ENCODE results near the gene ZFP90. TPM values are rescaled to one million over a fixed set of nuclear protein-coding genes. Genes with fewer than 3 reads are reported as not detected.

Gene ZFP90
- total RNA-seq, 1 experiment from 2014 or later, result 12.8 TPM

GRCh38 chr16:68499006-68499405 is 40.1 kb upstream of the ZFP90 start:
- H2BK120ac ChIP-seq (ENCODE audit: low read depth, low read length, poor library complexity, severe bottlenecking), result no peak overlapping the region
- H3K36me3 Mint-ChIP-seq (ENCODE audit: insufficient read depth in 1 of 3, low read depth in 3 of 3), result peaks cover 0 to 8% (median 3%) of the 10 kb centered on the region in 3 experiments; a peak in 5 of 7 replicates
- H3K79me1 ChIP-seq (ENCODE audit: insufficient read depth, low read depth, low read length, poor library complexity, severe bottlenecking), result no peaks in the 10 kb centered on the region
- H2BK15ac ChIP-seq (ENCODE audit: low read depth, low read length), result no peak overlapping the region
- H4K20me1 ChIP-seq (ENCODE audit: control insufficient read depth, insufficient read depth, insufficient read length), result no peaks in the 10 kb centered on the region
- peaks cover 1% of the 10 kb centered on the region; the same call in 1 of the 2 replicates for H3K27me3 Mint-ChIP-seq (ENCODE audit: low read depth)
- H3K18ac ChIP-seq (ENCODE audit: insufficient read length, low read depth, low read length), result no peak overlapping the region
- no peaks in the 10 kb centered on the region for H3K79me2 ChIP-seq (ENCODE audit: insufficient read depth, low read length)
- no peaks in the 10 kb centered on the region for H3K4me1 Mint-ChIP-seq
- no peak overlapping the region for H3K27ac ChIP-seq (ENCODE audit: insufficient read length, low read depth, low read length)
- H3K23ac ChIP-seq (ENCODE audit: insufficient read length, low read depth, low read length), result no peak overlapping the region
- H3K4me1 ChIP-seq (ENCODE audit: insufficient read depth, low read length), result no peaks in the 10 kb centered on the region
- H3K9ac ChIP-seq (ENCODE audit: extremely low read depth, insufficient read length, low read length), result no peak overlapping the region
- H3K27me3 ChIP-seq (ENCODE audit: insufficient read depth, low read length), result no peaks in the 10 kb centered on the region
- no peak overlapping the region for H2BK12ac ChIP-seq (ENCODE audit: insufficient read length, low read depth, low read length)
- H4K91ac ChIP-seq (ENCODE audit: insufficient read length, low read depth, low read length), result no peak overlapping the region
- no peak for TF ChIP-seq CTCF (conservative IDR thresholded peaks at IDR 0.05)
- H3T11ph ChIP-seq (ENCODE audit: low read length), result no peak overlapping the region
- no peak overlapping the region for H4K8ac ChIP-seq (replicated peaks; ENCODE audit: insufficient read length, low read depth, low read length)
- H3K9me3 ChIP-seq (ENCODE audit: control insufficient read depth, low read depth, low read length), result no peaks in the 10 kb centered on the region
- H2AFZ ChIP-seq (ENCODE audit: low read length), result no peak overlapping the region
- H3K23me2 ChIP-seq (ENCODE audit: insufficient read length, low read depth, low read length, poor library complexity, severe bottlenecking), result no peaks in the 10 kb centered on the region
- no peak overlapping the region for H2BK20ac ChIP-seq (ENCODE audit: low read depth, low read length, poor library complexity, severe bottlenecking)
- no peak overlapping the region for H3K56ac ChIP-seq (ENCODE audit: insufficient read length, low read depth, low read length)
- no peak overlapping the region for H2AK5ac ChIP-seq (ENCODE audit: insufficient read length, low read length)
- no peak overlapping the region for H3K4me3 Mint-ChIP-seq
- no peak overlapping the region for H3K4ac ChIP-seq (ENCODE audit: low read depth, low read length)
- no peak overlapping the region for H3K14ac ChIP-seq (ENCODE audit: insufficient read depth, low read length)
- no CpG with 5 or more reads among the region's 5 CpGs for whole genome bisulfite sequencing (ENCODE audit: extremely low coverage, insufficient read length, low lambda C conversion rate)
- H3K27ac Mint-ChIP-seq, result no peak overlapping the region
- H2BK5ac ChIP-seq (ENCODE audit: insufficient read length, low read length), result no peak overlapping the region
- H3K4me2 ChIP-seq (ENCODE audit: insufficient read depth, insufficient read length, low read length), result no peak overlapping the region
- no peak overlapping the region for H4K5ac ChIP-seq (ENCODE audit: insufficient read length, low read depth, low read length)
- no peak for DNase-seq
- peaks cover 5 to 11% of the 10 kb centered on the region in 2 experiments; a peak in 4 of 5 replicates for H3K9me3 Mint-ChIP-seq

Measured in H9 (cell line).